T-helper 1 cell treated with Interleukin-12 subunit alpha and Interleukin-12 subunit beta and Interleukin-4 antibody, amounts not matched to agents 30 ng/mL and 1 ng/mL, for 36 hours (primary cell): ENCODE data around the gene IGSF23. TPM values are rescaled to one million over a fixed set of nuclear protein-coding genes. Genes with fewer than 3 reads are reported as not detected.
"Not testable (repeated sequence)": the region's sequence is repeated elsewhere in the genome, so short reads cannot be mapped to it uniquely, and the experiment has no call there.

Source experiments
- intact Hi-C: fragments of 100-400 bp; cut with micrococcal nuclease; formaldehyde crosslinking; loops from one replicate; pipeline ENCODE4 v1.15.1; 2024
- total RNA-seq: library from RNA; stranded (reverse); gene quantifications from 2 replicates; pipeline ENCODE4 v1.2.3, GENCODE V29; 2022

IGSF23 gene
- total RNA-seq, 1 donor from 2014 or later: not detected

- intact Hi-C loops: no loop called here
These were observed 1.5 kb upstream of the IGSF23 start for GRCh38 chr19:44611812-44612295.

- intact Hi-C loops: no loop called here
These were observed 950 bp downstream of the IGSF23 start for GRCh38 chr19:44614313-44614712.

GRCh38 chr19:44615863-44616247 lies 2.5 kb downstream of the IGSF23 start:
- intact Hi-C loops: no loop called here

- intact Hi-C loops: no loop called here
These were observed 3.9 kb downstream of the IGSF23 start for GRCh38 chr19:44617110-44617880.

- intact Hi-C loops: no loop called here
These were observed 5.4 kb downstream of the IGSF23 start for GRCh38 chr19:44618640-44619357.

- intact Hi-C loops: no loop called here
These were observed 7.3 kb downstream of the IGSF23 start for GRCh38 chr19:44620667-44621066.

- intact Hi-C loops: no loop called here
These were observed 8.0 kb downstream of the IGSF23 start for GRCh38 chr19:44621367-44621766.

- intact Hi-C loops: no loop called here
These were observed 9.7 kb downstream of the IGSF23 start for GRCh38 chr19:44623080-44623479.

GRCh38 chr19:44623626-44624025 lies 10.3 kb downstream of the IGSF23 start:
- intact Hi-C loops: no loop called here

GRCh38 chr19:44624840-44625354 lies 11.5 kb downstream of the IGSF23 start:
- intact Hi-C loops: no loop called here

- intact Hi-C loops: not testable (repeated sequence)
These were observed 12.3 kb downstream of the IGSF23 start for GRCh38 chr19:44625637-44626036.

GRCh38 chr19:44626048-44626624 lies 12.8 kb downstream of the IGSF23 start:
- intact Hi-C loops: no loop called here

- intact Hi-C loops: no loop called here
These were observed 14.3 kb downstream of the IGSF23 start for GRCh38 chr19:44627631-44628030.

GRCh38 chr19:44628793-44629192 lies 15.4 kb downstream of the IGSF23 start:
- intact Hi-C loops: no loop called here

GRCh38 chr19:44631611-44632010 lies 18.2 kb downstream of the IGSF23 start:
- intact Hi-C loops: not testable (repeated sequence)

- intact Hi-C loops: not testable (repeated sequence)
These were observed 20.7 kb downstream of the IGSF23 start for GRCh38 chr19:44634058-44634457.

- intact Hi-C loops: no loop called here
These were observed 21.4 kb downstream of the IGSF23 start for GRCh38 chr19:44634785-44635184.

GRCh38 chr19:44635581-44636438 lies 22.4 kb downstream of the IGSF23 start:
- intact Hi-C loops: no loop called here

- intact Hi-C loops: no loop called here
These were observed 23.4 kb downstream of the IGSF23 start for GRCh38 chr19:44636439-44637389.

GRCh38 chr19:44637390-44637764 lies 24.0 kb downstream of the IGSF23 start:
- intact Hi-C loops: no loop called here
